Measurements from ENCODE around the gene PLK4. TPM values are rescaled to one million over a fixed set of nuclear protein-coding genes. Genes with fewer than 3 reads are reported as not detected.
"Not testable (repeated sequence)": the region's sequence is repeated elsewhere in the genome, so short reads cannot be mapped to it uniquely, and the experiment has no call there.

PLK4 gene
- total RNA-seq, 2 experiments from 2014 or later = 42.0 to 45.1 TPM

- intact Hi-C loops (cut with micrococcal nuclease) = no loop called here
- TF ChIP-seq CTCF (IDR thresholded peaks at IDR 0.05) = no peak
- ATAC-seq (no peak), DNase-seq (no peak)
- CTCF ChIA-PET = no interaction called here
- H3K36me3 Mint-ChIP-seq (ENCODE audit: low read depth) = peaks cover 35% of the 10 kb centered on the region
- no peaks in the 10 kb centered on the region for H3K4me1 Mint-ChIP-seq (ENCODE audit: low read depth)
- no peaks in the 10 kb centered on the region for H3K27me3 Mint-ChIP-seq
- H3K27ac Mint-ChIP-seq = no peak overlapping the region
- no peak overlapping the region for H3K4me3 Mint-ChIP-seq
- POLR2A ChIA-PET = no interaction called here
- peaks cover 2% of the 10 kb centered on the region for H3K9me3 Mint-ChIP-seq
These were observed 41.5 kb downstream of the PLK4 start for GRCh38 chr4:127922226-127922625.

- DNase-seq; H3K4me1 Mint-ChIP-seq (ENCODE audit: low read depth); POLR2A ChIA-PET; H3K9me3 Mint-ChIP-seq; H3K4me3 Mint-ChIP-seq; CTCF ChIA-PET; ATAC-seq; H3K27ac Mint-ChIP-seq; intact Hi-C loops (cut with micrococcal nuclease); H3K27me3 Mint-ChIP-seq: not testable (repeated sequence)
- H3K36me3 Mint-ChIP-seq (ENCODE audit: low read depth) = peaks cover 41% of the 10 kb centered on the region
These were observed 45.0 kb downstream of the PLK4 start for GRCh38 chr4:127925720-127926119.

- H3K4me3 Mint-ChIP-seq = no peak overlapping the region
- no peaks in the 10 kb centered on the region for H3K27me3 Mint-ChIP-seq
- no peak overlapping the region for H3K27ac Mint-ChIP-seq
- no peak for DNase-seq
- CTCF ChIA-PET = interaction anchor here (1.3 kb wide), 1 partner anchor 35 kb away, joined by 4 read pairs; the partner anchor contains the start of genes ABHD18 and MFSD8
- POLR2A ChIA-PET = no interaction called here
- TF ChIP-seq CTCF (IDR thresholded peaks at IDR 0.05) = no peak
- intact Hi-C loops (cut with micrococcal nuclease) = no loop called here
- ATAC-seq = no peak
- H3K4me1 Mint-ChIP-seq (ENCODE audit: low read depth) = no peaks in the 10 kb centered on the region
- H3K9me3 Mint-ChIP-seq = peaks cover 2% of the 10 kb centered on the region
- H3K36me3 Mint-ChIP-seq (ENCODE audit: low read depth) = peaks cover 25% of the 10 kb centered on the region
These were observed 49.5 kb downstream of the PLK4 start for GRCh38 chr4:127930175-127930574.

GRCh38 chr4:127931836-127932235, 51.1 kb downstream of the PLK4 start:
- ATAC-seq; CTCF ChIA-PET; H3K27me3 Mint-ChIP-seq; H3K9me3 Mint-ChIP-seq; H3K27ac Mint-ChIP-seq; H3K4me1 Mint-ChIP-seq (ENCODE audit: low read depth); H3K4me3 Mint-ChIP-seq; intact Hi-C loops (cut with micrococcal nuclease); POLR2A ChIA-PET; DNase-seq: not testable (repeated sequence)
- peaks cover 12% of the 10 kb centered on the region for H3K36me3 Mint-ChIP-seq (ENCODE audit: low read depth)

- no peak for TF ChIP-seq CTCF (IDR thresholded peaks at IDR 0.05)
- Mint-ChIP-seq H3K4me1 (ENCODE audit: low read depth) (peaks cover 2% of the 10 kb centered on the region), H3K27me3 (no peaks in the 10 kb centered on the region), H3K27ac (peak overlapping the region; percentile 9), H3K36me3 (ENCODE audit: low read depth) (peaks cover 12% of the 10 kb centered on the region), H3K9me3 (no peaks in the 10 kb centered on the region), H3K4me3 (no peak overlapping the region)
- ATAC-seq (no peak), DNase-seq (no peak)
- ChIA-PET CTCF (no interaction called here), POLR2A (no interaction called here)
- intact Hi-C loops (cut with micrococcal nuclease) = no loop called here
These were observed 56.3 kb downstream of the PLK4 start for GRCh38 chr4:127936974-127937373.

Other genes starting within 250 kb of the PLK4 start
- under 1 TPM; 0.16 to 0.29 TPM for gene INTU, start 247.9 kb upstream of the PLK4 start, total RNA-seq
- not detected for gene SLC25A31, start 150.5 kb upstream of the PLK4 start, total RNA-seq
- gene HSPA4L, start 98.6 kb upstream of the PLK4 start, total RNA-seq = 1 to 10 TPM; 4.1 to 4.6 TPM
- gene MFSD8, start 84.3 kb downstream of the PLK4 start, total RNA-seq = 10 to 100 TPM; 12.5 to 14.2 TPM
- gene ABHD18, start 84.5 kb downstream of the PLK4 start, total RNA-seq = 10 to 100 TPM; 22.2 to 22.6 TPM
- 10 to 100 TPM; 23.8 to 23.9 TPM for gene LARP1B, start 180.4 kb downstream of the PLK4 start, total RNA-seq

Data from activated CD8-positive, alpha-beta T cell treated with anti-CD3 and anti-CD28 coated beads for 36 hours (primary cell).